Sciatic nerve (tissue), 2 donors: ENCODE measurements around the gene HNF1B. TPM values are rescaled to one million over a fixed set of nuclear protein-coding genes. Genes with fewer than 3 reads are reported as not detected.
"Not testable (repeated sequence)": the region's sequence is repeated elsewhere in the genome, so short reads cannot be mapped to it uniquely, and the experiment has no call there.

Experiments used
- ATAC-seq: fragments of 200-7000 bp; cut with Tn5 transposase; one replicate; pipeline ENCODE4 v1.9.1; 2020; ENCODE audit warnings: mild to moderate bottlenecking, moderate library complexity
- DNase-seq: peaks from one replicate; pipeline ENCODE4 v3.0.0-alpha.2; 2020; ENCODE audit warnings: low spot score
- intact Hi-C: fragments of 100-400 bp; cut with DNase I; formaldehyde crosslinking; loops from one replicate; pipeline ENCODE4 v1.14.2; 2022
- total RNA-seq: library from RNA; stranded (reverse); fragmentation: NEBNext Ultra II Directional; extraction: Animal tissue kit (Norgen Biotek cat#: 25700); gene quantifications from one replicate; pipeline ENCODE4 v1.2.1, GENCODE V29; 2021
- donor health status: DM: no; HTN: no; CAD: no.
- donor health status: DM: no; HTN: no; CAD: no.

HNF1B gene, protein sequence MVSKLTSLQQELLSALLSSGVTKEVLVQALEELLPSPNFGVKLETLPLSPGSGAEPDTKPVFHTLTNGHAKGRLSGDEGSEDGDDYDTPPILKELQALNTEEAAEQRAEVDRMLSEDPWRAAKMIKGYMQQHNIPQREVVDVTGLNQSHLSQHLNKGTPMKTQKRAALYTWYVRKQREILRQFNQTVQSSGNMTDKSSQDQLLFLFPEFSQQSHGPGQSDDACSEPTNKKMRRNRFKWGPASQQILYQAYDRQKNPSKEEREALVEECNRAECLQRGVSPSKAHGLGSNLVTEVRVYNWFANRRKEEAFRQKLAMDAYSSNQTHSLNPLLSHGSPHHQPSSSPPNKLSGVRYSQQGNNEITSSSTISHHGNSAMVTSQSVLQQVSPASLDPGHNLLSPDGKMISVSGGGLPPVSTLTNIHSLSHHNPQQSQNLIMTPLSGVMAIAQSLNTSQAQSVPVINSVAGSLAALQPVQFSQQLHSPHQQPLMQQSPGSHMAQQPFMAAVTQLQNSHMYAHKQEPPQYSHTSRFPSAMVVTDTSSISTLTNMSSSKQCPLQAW
- total RNA-seq, result not detected

DNA sequence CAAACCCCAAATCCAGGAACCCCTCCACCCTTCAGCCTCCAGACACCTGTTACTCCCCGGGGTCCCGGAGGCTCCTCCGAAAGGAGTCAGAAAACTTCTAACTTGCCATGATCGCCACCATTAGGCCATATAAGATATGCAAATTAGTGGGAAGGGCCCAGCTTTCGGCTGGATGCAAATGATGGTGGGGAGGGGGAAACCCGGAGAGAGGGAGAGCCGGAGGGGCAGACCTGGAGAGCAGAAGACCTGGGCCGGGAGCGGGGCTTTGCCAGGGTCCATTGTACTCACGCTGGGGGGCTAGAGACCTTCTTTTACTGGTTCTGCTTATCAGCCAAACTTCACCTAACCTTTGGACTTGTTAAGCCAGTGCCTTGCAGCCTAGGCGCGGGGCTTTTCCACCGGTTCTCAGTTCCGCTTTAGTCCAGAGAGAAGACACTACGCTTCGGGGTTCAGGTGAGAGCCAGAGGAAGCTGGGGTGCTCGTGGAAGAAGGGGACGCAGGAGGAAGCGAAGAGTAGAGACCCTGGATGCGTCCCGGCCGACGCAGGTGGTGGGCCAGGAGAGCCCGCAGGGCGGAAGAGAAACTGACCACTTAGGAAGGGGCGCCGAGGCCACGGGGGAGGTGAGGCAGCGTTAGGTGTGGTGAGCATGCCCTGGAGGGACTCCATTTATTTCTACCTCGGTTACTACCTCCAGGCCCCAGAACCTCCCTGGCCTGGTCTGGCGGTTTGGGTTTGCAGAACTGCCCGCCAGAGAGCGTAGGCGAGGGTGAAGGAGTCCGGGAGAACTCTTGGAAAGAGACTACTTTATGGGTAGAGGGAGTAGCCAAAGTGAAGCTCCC is at the start of gene HNF1B:
HNF1B (minus strand) TSS at position 99 of the 840 bp plus-strand sequence. CDS start 175 bp downstream, outside the sequence.
- intact Hi-C loops, result no loop called here
- ATAC-seq (no peak), DNase-seq (no peak)

DNA sequence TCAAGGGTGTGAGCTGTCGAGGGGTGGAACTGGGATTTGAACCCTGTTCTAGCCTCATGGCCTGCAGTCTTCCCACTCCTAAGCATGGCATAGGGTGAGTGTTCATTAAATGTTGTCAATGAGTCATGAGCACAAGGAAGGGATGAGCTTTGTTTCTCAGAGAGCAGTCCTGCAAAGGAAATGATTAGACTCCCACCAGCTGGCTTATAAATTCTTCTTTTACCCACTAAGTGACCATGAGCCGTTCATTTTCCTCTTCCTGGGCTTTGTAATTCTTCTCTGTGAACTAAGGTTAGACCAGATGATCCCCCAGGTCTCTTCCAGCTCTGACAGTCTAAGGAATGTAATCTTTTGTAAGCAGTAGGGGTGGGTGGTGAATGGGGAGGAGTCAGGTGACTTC is 47.9 kb upstream of the HNF1B start:
- DNase-seq (no peak), ATAC-seq (no peak)
- intact Hi-C loops, result no loop called here

DNA sequence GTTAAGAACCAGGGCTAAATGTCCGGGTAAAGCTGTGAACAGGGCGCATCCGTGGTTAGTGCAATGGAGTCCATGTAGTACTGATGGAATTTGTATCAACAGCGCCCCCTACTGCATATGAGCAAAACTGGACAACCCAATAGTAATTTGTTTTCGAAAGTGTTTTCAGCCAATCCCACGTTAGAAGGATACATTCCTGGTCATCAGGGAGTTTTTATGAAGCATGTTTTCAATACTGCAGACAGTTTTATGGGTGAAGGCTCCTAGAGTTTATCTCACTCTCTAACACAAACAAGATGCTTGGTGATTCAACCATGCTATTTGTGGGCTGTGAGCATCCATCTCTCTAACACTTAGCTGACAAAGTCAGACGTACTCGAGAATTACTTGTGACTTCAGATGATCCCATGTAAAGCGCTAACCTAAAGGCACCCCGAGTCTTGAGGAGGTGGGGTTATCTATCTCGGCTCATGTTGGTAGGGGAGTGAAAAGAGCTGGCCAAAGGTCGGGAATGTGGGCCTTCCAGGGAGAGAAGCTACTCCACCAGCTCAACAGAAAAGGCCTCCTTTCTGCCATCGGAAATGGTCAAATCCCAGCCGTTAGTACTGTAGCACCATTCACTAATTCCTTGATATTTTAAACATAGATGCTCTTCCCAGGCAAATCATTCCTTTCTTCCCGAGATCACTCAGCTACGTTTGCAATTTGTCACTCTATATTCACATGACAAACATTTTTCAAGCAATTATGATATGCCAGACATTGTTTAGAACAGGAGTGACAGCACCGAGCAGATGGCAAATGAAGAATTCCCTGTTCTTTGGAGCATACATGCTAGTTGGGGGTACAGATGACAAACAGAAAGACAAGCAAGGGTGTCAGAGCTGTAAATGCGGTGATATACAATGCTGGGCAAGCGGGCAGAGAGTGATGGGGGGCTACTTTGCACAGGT is 46.9 kb upstream of the HNF1B start:
- ATAC-seq (no peak), DNase-seq (no peak)
- intact Hi-C loops, result no loop called here

DNA sequence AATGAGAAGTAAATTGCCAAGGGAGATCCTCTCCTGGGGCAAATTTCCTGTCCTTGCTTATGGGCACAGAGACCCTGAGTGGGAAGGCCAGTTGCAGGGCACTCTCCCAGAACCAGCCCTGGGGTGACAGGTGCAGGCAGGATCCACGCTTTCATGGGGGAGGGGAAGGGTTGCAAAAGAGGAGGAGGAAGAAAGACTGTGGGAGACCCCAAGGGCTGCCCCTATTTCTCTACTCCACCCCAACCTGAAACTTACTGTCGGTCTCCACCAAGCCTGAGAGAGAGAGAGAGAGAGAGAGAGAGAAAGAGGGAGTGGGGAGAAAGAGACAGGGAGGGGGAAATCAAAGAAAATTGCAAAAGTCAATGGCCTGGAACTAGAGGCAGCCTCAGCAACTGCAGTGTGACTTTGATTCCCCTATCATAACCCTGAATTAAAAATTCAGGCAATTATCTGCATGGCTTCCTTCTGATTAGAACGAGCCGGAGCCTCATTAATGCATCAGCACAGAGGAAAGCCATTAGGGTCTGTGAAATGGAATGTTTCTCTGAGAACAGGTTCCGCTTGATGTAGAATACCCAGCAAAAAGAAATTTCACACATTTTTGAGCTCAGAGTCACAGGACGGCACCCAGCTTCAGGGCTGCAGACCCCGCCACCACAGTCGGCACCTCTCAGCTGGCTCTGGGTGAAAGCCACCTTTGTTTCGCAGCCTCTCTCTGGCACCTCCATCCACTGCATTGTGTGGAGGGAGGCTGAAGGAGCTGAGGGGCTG is 45.1 kb upstream of the HNF1B start:
- no peak for DNase-seq
- intact Hi-C loops, result no loop called here
- no peak for ATAC-seq

DNA sequence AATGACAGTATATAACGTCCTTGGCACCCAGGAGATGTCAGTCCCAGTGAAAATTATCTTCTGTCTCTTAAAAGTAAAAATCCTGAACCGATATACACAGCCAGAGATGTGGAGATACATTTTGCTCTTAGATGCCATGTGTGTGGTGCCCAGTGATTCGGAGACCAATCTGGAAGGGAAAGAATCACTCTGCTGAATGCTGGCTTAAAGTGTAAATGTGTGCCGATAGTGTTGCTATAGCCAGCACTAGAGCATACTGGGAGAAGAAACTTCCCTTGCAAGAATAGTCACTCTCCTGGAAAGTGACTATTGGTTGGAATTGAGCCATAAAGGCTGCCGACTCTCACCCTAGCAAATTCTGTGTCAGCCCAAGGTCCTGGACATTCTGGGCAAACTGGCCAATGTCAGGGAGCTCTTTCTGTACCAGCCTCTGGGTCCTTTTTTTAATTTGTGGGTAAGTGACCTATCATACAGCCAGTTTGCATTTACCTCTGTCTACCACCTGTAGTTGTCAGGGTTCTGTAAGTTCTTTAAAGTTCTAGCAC is 44.2 kb upstream of the HNF1B start:
- DNase-seq, result no peak
- no peak for ATAC-seq
- intact Hi-C loops, result no loop called here

DNA sequence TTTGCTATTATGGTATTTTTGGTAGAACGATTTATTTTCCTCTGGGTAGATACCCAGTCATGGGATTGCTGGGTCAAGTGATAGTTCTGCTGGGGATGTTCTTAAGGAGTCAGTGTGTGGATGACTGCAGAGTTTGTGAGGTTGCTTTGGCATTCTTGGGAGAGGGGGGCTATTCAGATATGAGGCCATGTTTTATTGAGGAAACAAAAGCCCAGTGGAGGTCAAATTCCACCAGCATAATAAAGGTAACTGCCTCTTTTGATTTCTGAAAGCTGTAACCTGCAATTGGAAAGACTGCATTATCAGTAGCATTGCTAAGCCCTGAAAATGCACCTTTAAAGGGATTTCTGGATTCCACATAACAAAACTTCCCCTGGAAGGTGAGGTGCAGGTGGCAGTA is 43.7 kb upstream of the HNF1B start:
- intact Hi-C loops, result no loop called here
- ATAC-seq, result no peak
- no peak for DNase-seq

DNA sequence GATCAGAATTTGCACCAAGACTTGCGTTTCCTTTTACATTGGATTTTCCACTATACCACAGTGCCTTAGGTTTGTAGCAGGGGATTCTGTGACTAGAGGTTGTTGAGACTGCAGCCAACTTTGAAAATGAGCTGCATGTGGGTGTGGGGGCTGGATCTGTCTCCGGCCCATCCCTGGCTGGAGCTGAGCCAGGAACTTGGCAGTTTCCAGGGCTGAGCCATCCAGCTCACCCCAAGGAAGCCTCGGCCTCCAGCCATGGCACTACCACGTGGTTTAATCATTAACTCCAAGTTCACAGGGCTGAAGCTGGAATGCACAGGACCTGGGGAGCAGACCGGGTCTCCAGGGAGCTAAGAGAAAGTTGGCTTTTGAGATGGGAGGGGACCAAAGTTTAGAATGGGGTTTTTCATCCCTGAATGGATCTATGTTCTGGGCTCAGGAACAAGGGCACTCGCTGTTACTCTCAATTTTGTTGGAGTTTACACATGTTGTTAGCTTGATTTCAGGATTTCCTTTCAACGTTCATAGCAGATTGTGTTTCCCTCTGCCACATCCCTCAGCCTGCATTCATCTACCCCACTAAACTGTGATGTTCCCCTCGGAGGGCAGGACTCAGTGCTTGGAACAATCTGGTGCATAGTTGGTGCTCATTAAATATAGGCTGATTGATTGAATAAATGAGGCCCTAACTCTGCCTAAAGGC is 42.3 kb upstream of the HNF1B start:
- intact Hi-C loops, result no loop called here
- DNase-seq (no peak), ATAC-seq (no peak)

DNA sequence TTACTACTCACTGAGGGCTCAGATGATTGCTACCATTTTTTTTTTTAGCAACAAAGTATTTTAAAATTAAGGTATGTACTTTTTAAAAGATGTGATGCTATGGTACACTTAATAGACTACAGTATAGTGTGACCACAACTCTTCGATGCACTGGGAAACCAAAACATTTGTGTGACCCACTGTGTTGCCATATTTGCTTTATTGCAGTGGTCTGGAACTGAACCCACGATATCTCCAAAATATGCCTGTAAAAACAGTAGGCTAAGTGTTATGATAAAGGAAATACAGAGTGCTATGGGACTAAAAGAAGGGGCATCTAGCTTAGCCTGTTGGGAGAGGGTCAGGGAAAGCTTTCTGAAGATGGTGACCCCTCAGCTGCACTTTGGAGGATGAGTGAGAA is 41.6 kb upstream of the HNF1B start:
- ATAC-seq (no peak), DNase-seq (no peak)
- intact Hi-C loops, result no loop called here

DNA sequence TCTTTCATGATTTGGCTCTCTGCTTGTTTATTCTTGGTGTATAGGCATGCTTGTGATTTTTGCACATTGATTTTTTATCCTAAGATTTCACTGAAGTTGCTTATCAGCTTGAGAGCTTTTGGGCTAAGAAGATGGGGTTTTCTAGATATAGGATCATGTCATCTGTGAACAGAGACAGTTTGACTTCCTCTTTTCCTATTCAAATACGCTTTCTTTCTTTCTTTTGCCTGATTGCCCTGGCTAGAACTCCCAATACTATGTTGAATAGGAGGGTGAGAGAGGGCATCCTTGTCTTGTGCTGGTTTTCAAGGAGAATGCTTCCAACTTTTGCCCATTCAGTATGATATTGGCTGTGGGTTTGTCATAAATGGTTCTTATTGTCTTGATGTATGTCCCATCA is 37.6 kb upstream of the HNF1B start:
- intact Hi-C loops, ATAC-seq: not testable (repeated sequence)

DNA sequence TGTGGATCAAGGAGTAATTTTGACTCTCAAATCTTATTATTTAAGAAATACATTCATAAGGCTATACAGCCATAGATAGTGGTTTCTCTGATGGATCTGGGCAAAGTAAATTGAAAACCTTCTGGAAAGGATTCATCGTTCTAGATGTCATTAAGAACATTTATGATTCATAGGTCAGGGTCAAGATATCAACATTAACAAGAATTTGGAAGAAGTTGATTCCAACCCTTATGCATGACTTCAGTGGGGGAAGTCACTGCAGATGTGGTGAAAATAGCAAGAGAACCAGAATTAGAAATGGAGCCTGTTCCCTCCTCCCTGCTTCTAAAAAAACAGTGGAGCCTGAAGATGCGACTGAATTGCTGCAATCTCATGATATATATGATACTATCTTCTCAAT is 36.6 kb upstream of the HNF1B start:
- intact Hi-C loops, result no loop called here
- no peak for ATAC-seq
- DNase-seq, result no peak

More for the DNA sequence above, 37.6 kb upstream of the HNF1B start:
- not testable (repeated sequence) for DNase-seq

DNA sequence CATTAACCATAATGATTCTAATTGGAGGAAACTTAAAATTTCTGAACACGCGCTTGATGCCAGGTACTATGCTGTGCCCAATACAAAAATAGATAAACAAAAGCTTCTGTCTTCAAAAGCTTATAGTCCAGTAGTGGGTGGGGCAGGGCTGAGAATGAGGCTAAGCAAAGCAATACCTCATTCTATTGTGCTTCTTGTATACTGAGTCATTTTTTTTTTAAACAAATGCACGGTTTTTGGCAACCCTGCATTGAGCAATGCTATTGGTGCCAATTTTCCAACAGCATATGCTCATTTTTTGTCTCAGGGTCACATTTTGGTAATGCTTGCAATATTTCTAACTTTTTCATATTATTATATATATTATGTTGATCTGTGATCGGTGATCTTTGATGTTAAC is 34.7 kb upstream of the HNF1B start:
- ATAC-seq, result no peak
- intact Hi-C loops, result no loop called here
- no peak for DNase-seq

DNA sequence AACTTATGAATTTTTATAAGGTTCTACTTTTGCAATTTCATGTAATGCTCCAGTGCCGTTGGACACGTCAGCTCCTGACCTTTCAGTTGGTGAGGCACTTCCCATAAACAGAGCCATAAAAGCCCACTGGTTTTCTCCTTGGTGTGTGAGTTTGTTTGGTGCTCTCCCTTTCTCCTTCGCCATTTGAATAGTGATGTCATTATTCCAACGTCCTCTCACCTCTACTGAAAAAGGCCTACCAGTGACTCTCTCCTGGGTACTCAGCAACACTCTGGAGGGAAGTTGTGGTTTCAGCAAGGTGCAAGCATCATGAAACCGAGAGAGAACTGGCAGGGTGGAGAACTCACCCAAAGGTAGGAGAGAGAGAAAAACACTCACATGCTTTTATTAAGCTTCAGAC is 29.6 kb upstream of the HNF1B start:
- no peak for DNase-seq
- intact Hi-C loops, result no loop called here
- ATAC-seq, result no peak

DNA sequence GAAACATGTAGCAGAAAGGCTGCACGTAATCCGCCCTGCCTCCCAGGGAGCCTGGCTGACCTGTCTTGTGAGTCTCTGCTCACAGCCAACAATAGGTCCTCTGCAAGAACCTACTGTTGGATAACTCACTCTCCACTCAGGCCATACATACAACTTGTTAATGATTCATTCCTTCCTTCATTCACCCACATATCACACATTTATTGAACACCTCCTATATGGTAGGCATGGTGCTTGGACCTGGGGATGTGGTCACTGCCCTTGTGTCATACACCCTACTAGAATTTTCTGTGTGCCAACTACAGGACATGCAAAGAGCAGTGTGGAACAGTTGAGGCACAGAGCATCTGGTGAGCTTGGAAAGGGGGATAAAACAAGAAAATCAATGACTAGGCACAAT is 28.1 kb upstream of the HNF1B start:
- intact Hi-C loops, result no loop called here
- DNase-seq (no peak), ATAC-seq (no peak)

DNA sequence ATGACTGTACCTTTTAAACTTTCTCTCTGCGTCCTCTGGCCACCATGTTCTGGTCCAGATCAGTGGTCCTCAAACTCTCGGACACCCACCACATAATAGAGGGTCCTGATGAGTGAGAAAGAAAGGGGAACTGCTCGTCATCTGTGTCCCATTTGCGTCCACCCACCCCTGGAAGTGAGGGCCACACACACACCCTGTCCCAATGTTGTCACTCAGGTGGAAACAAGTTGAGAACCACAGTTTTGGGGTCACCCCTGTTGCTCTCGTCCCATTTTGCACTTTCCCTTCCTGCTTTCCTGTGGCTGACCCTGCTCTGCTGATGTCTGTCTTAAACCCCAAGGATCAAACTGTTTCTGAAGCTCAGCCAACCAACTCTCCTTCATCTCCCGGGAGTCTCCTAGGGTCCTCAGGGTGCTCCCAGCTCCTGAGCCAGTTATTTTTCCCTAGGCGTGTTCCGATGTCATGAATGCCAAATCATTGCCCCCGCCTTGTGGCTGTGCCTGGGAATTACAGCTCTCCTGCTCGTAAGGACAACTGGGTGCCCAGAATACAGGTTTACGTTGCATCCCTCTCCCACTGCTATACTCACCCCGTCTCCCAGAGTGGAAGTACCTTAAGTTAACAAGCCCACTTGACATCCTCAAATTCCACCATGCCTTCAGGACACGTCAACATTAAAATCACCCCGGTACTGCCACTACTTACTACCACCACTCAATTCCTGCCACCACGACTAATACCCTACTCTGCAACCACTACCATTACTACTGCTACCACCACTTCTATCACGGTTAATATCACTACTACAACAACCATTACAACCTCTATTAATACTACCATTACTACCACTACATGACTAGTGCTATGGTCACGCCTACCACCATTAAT is 26.0 kb upstream of the HNF1B start:
- intact Hi-C loops, result no loop called here
- ATAC-seq, result no peak
- no peak for DNase-seq

DNA sequence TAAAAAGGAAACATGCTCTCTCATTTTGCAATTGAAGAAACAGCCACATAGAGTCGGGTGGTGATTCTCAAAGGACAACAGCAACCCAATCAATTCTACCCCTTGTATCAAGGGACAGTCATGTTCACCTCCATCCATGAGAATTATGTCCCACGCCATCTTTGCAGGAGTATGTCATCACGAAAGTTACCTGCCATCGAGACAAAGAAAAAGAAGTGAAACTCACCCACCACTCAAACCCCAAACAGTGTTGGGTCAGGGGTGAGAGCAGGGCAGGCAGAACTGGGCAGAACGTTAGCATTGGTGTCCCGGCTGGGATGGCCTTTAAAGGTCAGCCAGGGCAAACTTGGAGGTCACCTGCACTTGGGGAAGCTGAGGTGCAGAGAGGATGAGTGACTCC is 24.2 kb upstream of the HNF1B start:
- DNase-seq (no peak), ATAC-seq (no peak)
- intact Hi-C loops, result no loop called here

DNA sequence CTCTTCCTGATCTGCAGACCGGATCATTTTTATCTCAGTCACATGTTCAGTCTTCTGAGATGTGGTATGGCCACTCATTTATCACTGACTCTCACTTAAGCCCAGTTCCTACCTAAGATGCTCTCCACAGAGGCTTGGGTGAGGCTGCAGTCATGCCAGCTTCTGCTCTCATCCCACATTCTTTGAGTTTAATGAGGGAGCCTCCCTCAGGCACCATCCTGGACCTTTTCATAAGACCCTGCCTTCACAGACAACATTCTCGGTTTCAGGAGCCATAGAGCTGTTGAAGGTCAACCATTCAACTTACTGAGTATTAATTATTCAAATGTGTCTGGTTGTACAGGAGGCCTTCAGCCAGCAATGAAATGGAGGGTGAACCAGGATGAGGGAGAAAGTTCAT is 23.6 kb upstream of the HNF1B start:
- DNase-seq (no peak), ATAC-seq (no peak)
- intact Hi-C loops, result no loop called here
